Fibroblast of the aortic adventitia (primary cell): ENCODE data around the gene ARHGEF10L. TPM values are rescaled to one million over a fixed set of nuclear protein-coding genes. Genes with fewer than 3 reads are reported as not detected.
A peak's percentile ranks its signal among the peaks of the same experiment; 100 is the strongest.

ENCODE experiments used
- DNase-seq: peaks from one replicate; pipeline ENCODE4 v3.0.0-alpha.2; 2010; ENCODE audit warnings: low read depth
- H3K4me3 ChIP-seq: 2 replicates; pipeline ENCODE4 v1.5.1; 2011; ENCODE audit warnings: low read depth, mild to moderate bottlenecking, control low read depth, low read length, moderate library complexity
- CTCF ChIP-seq: IDR thresholded peaks from 2 replicates; pipeline ENCODE4 v1.5.1; 2011; ENCODE audit warnings: mild to moderate bottlenecking, low read length, control low read depth, inconsistent platforms; ENCODE audit not compliant: insufficient read depth
- total RNA-seq: library from RNA; depleted of rRNA; stranded (reverse); fragments of >200 nt; gene quantifications from 2 replicates; pipeline ENCODE4 v1.2.3, GENCODE V29; 2012; ENCODE audit warnings: low replicate concordance

ARHGEF10L gene
- total RNA-seq, 1 donor = 23.9 TPM

DNA sequence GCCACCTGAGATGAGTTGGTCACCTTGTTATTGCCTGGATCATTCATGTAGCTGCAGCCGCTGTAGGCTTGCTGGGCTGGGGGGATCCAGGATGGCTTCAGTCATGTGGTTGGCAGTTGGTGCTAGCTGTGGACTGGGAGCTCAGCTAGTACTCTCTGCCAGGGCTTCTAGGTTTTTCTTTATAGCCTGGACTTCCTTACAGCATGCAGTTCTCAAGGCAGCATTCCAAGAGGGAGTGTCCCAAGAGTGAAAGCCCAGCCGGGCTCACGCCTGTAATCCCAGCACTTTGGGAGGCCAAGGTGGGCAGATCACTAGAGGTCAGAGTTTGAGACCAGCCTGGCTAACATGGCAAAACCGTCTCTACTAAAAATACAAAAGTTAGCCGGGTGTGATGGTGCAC lies 192.0 kb downstream of the ARHGEF10L start:
- TF ChIP-seq CTCF = no peak
- DNase-seq = peak; percentile 34
- no peak overlapping the region for H3K4me3 ChIP-seq

- DNase-seq = peak; percentile 48
- no peak overlapping the region for H3K4me3 ChIP-seq
- TF ChIP-seq CTCF = no peak
Observed at GRCh38 chr1:17732475-17732874, 193.0 kb downstream of the ARHGEF10L start.

GRCh38 chr1:17733661-17734060 lies 194.2 kb downstream of the ARHGEF10L start:
- H3K4me3 ChIP-seq = no peak overlapping the region
- DNase-seq = no peak
- no peak for TF ChIP-seq CTCF

- H3K4me3 ChIP-seq = no peak overlapping the region
- no peak for DNase-seq
- no peak for TF ChIP-seq CTCF
Observed at GRCh38 chr1:17734609-17735008, 195.1 kb downstream of the ARHGEF10L start.

DNA sequence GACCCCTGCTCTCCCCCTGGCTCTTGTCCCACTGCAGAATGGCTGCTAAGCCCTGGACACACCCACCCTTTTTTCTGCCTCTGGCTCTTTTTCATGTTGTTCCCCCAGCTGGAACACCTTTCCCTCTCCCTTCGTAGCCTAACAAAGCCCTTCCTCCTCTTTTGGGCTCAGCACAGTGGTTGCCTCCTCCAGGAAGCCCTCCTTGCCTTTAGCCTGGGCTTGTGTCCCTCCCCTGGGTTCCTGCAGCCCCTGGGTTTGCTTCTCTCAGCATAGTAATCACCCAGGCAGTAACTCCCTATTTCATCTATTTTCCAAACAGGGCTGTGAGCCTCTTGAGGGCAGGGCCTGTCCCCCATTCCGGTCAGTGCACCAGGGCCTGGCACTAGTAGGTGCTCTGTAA lies 195.8 kb downstream of the ARHGEF10L start:
- no peak overlapping the region for H3K4me3 ChIP-seq
- TF ChIP-seq CTCF = no peak

DNA sequence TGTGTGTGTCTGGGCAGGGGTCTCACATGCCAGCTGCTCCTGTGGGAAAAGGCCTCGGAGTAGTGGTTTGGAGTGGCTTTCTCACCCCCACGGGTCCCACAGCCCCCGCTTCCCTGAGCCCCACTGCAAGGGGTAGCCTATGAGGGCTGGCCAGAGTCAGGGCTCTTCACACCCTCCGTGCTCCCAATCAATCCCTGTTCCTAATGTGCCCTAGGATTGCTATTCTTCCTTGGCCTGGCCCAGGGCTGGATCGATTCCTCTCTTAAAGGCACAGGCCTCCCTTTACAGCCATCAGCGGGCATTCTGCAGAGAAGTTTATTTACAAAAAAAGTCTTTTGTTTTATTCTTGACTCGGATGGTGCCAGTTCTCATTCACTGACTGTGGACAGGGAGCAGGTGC lies 196.3 kb downstream of the ARHGEF10L start:
- DNase-seq = no peak
- TF ChIP-seq CTCF = no peak

More for the DNA sequence above, 195.8 kb downstream of the ARHGEF10L start:
- no peak for DNase-seq

DNA sequence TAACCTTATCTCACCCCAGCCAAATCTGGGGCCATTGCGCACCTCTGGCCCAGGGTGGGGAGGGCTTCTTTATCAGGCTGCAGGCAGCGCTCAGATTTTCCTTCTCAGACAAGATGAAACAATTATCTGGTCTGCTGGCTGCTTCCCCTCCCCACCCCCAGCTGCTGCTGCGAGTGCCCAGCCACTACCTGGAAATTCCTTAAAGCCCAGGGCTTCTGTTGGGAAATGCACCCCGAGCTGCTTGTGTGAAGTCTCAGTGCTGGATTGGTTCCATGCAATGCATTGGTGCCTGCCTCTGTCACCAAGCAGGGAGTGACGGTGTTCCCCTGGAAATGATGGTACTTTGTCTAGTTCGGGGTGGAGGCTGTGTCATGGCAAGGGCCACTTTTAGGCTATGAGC lies 197.1 kb downstream of the ARHGEF10L start:
- no peak for DNase-seq
- no peak for TF ChIP-seq CTCF
- no peak overlapping the region for H3K4me3 ChIP-seq

More for the DNA sequence above, 196.3 kb downstream of the ARHGEF10L start:
- no peak overlapping the region for H3K4me3 ChIP-seq
